T-cell (primary cell): ENCODE results near the gene NFKBIB. TPM values are rescaled to one million over a fixed set of nuclear protein-coding genes. Genes with fewer than 3 reads are reported as not detected.
"Not testable (repeated sequence)": the region's sequence is repeated elsewhere in the genome, so short reads cannot be mapped to it uniquely, and the experiment has no call there.

Experiments used
- ATAC-seq, 4 experiments: fragments of 200-7000 bp in 3 of 4; fragments of 150-1000 bp in 1 of 4; cut with Tn5 transposase; replicated peaks in 1 of 4; 1 replicate in 3 of 4; 2 replicates in 1 of 4; pipeline ENCODE4 v1.10.0; 2021; ENCODE audit warnings: moderate library complexity in 3 of 4, mild to moderate bottlenecking in 2 of 4, moderate number of reproducible peaks in 1 of 4
- CTCF ChIA-PET, 2 donors: fragments of 300-600 bp; sonication (Branson Sonifier 250); formaldehyde crosslinking; loops; one replicate each; lab custom pipeline; 2022; ENCODE audit warnings: antibody characterized with exemption in 2 of 2; lab: Charles Lee
- POLR2A ChIA-PET, 2 donors: fragments of 300-600 bp; sonication (Branson Sonifier 250); formaldehyde crosslinking; loops; one replicate each; lab custom pipeline; 2022; ENCODE audit warnings: antibody characterized with exemption in 2 of 2; lab: Charles Lee
- DNase-seq, 35 experiments: peaks; one replicate each; pipeline versions ENCODE4 v3.0.0 to v3.0.0-alpha.2; 2013 to 2023
- H3K27ac ChIP-seq: one replicate; pipeline ENCODE4 v1.5.1; 2013; ENCODE audit warnings: low read length
- H3K27me3 ChIP-seq, 2 experiments: replicated peaks in 1 of 2; 1 replicate in 1 of 2; 2 replicates in 1 of 2; pipeline versions ENCODE4 v1.6.1 to v1.7.0; 2013; ENCODE audit warnings: low read length in 1 of 2, mixed read lengths in 1 of 2; ENCODE audit not compliant: control insufficient read depth in 2 of 2, insufficient read depth in 2 of 2; ENCODE audit errors: extremely low read depth in 1 of 2
- H3K36me3 ChIP-seq, 2 donors: 1 replicate in 1 of 2; 2 replicates in 1 of 2; pipeline versions ENCODE4 v1.6.1 to v1.7.0; 2013; ENCODE audit warnings: low read length in 1 of 2; ENCODE audit not compliant: control insufficient read depth in 2 of 2, insufficient read depth in 1 of 2; ENCODE audit errors: extremely low read depth in 1 of 2
- H3K4me1 ChIP-seq, 2 experiments: 1 replicate in 1 of 2; 2 replicates in 1 of 2; pipeline versions ENCODE4 v1.6.1 to v1.7.0; 2013; ENCODE audit warnings: low read length in 2 of 2, mixed read lengths in 1 of 2; ENCODE audit not compliant: insufficient read depth in 2 of 2, control insufficient read depth in 1 of 2; ENCODE audit errors: extremely low read depth in 1 of 2
- H3K4me3 ChIP-seq, 2 donors: 1 replicate in 1 of 2; 2 replicates in 1 of 2; pipeline versions ENCODE4 v1.5.1 to v1.7.0; 2013; ENCODE audit warnings: mild to moderate bottlenecking in 2 of 2, low read length in 1 of 2, moderate library complexity in 1 of 2; ENCODE audit not compliant: control insufficient read depth in 1 of 2; ENCODE audit errors: extremely low read depth in 1 of 2
- H3K9me3 ChIP-seq: 2 replicates; pipeline ENCODE4 v1.7.0; 2013
- H3K27ac Mint-ChIP-seq, 2 donors: one replicate each; pipeline ENCODE4 v1.8.0; 2020 to 2021; ENCODE audit warnings: mild to moderate bottlenecking in 2 of 2, mixed read lengths in 2 of 2
- H3K27me3 Mint-ChIP-seq, 2 donors: one replicate each; pipeline ENCODE4 v1.8.0; 2021 to 2022; ENCODE audit warnings: mixed read lengths in 2 of 2
- H3K36me3 Mint-ChIP-seq: one replicate; pipeline ENCODE4 v1.8.0; 2021; ENCODE audit warnings: mixed read lengths
- H3K4me1 Mint-ChIP-seq, 3 donors: one replicate each; pipeline ENCODE4 v1.8.0; 2020 to 2022; ENCODE audit warnings: mixed read lengths in 3 of 3, mild to moderate bottlenecking in 1 of 3
- H3K4me3 Mint-ChIP-seq, 3 donors: one replicate each; pipeline ENCODE4 v1.8.0; 2020 to 2022; ENCODE audit warnings: mild to moderate bottlenecking in 3 of 3, mixed read lengths in 3 of 3, moderate library complexity in 3 of 3
- H3K9me3 Mint-ChIP-seq, 3 donors: one replicate each; pipeline ENCODE4 v1.8.0; 2020 to 2022; ENCODE audit warnings: mixed read lengths in 3 of 3
- WGBS: methylation state at CpG from one replicate; pipeline ENCODE4 v1.1.5; 2013; ENCODE audit warnings: missing lambda C conversion rate; ENCODE audit not compliant: insufficient coverage; 5-methylcytosine and 5-hydroxymethylcytosine counted together
- total RNA-seq, 35 experiments: library from RNA in 6 of 35; stranded (reverse) in 6 of 35; fragments of 120-200 nt in 1 of 35; gene quantifications; one replicate each; pipeline versions ENCODE4 v1.2.1 to v1.2.4 and lab custom pipeline; 2013 to 2026

NFKBIB gene
- total RNA-seq, 5 donors from 2014 or later (not counting 1 experiment from before 2014, with no cell fraction given) = 31.9 to 36.8 (median 33.9) TPM

DNA sequence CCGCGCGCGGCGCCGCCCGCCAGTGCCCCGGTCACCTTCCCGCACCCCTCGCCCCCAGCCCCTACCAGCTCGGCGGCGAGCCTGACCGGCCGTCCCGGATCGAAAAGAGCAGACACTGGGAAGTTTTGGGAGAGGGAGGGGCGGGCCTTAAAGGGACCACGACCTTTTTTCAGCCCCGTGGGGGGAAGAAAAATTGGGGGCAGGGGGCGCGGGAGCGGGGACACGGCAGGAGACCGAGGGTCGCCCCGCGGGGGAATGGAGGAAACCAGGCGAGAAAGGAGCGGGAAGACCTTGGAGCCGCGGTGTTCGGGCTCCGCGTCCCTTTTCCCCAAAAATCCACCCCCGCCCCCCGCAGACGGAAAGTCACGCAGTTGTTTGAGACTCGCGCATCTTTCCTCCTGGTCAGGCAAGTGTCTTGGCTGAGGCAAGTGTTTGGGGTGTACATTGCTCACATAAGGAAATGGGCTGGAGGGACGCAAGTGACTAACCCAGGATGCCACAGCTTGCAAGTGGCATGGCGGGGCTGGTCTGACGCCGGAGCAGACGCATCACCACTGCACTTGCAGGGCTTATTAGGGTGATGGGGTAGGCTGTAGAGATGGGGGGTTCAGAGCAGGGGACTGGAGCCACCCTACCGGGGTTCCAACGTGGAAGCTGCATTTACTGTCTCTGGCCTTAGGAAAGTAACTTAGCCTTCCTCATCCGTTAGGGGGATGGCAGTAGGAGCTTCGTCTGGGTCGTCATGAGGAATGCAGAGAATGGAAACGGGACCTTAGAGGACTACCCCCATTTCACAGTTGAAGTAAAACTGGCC is 47.3 kb upstream of the NFKBIB start:
- H3K27me3 Mint-ChIP-seq = no peaks in the 10 kb centered on the region
- Histone ChIP-seq H3K27ac (peak overlapping the region; percentile 92), H3K36me3 (peaks cover 0 to 11% of the 10 kb centered on the region in 2 donors), H3K9me3 (no peaks in the 10 kb centered on the region), H3K4me3 (peak overlapping the region; percentile 86 to 94), H3K27me3 (no peaks in the 10 kb centered on the region), H3K4me1 (peaks cover 19 to 52% of the 10 kb centered on the region in 2 experiments)
- peak overlapping the region; percentile 92 to 95 for H3K27ac Mint-ChIP-seq
- peaks cover 13% of the 10 kb centered on the region for H3K36me3 Mint-ChIP-seq
- CTCF ChIA-PET = interaction anchor here (0.6 to 1.3 kb wide), 3 partner anchors 17 to 474 kb away, joined by 3 to 4 read pairs (median 3); no protein-coding TSS in a partner anchor
- H3K4me3 Mint-ChIP-seq = peak overlapping the region; percentile 90 to 97 (median 93)
- ATAC-seq (no peak), DNase-seq (peak in 33 of 35 experiments; percentile 32 to 76 (median 51))
- POLR2A ChIA-PET = interaction anchor here in 1 of 2 donors (0.7 to 0.9 kb wide), 2 partner anchors 8 to 15 kb away, joined by 3 to 4 read pairs; no protein-coding TSS in a partner anchor
- WGBS = 0% methylated on average over 10 of the region's 52 CpGs
- no peaks in the 10 kb centered on the region for H3K9me3 Mint-ChIP-seq
- peaks cover 46 to 49% (median 47%) of the 10 kb centered on the region in 3 donors for H3K4me1 Mint-ChIP-seq

DNA sequence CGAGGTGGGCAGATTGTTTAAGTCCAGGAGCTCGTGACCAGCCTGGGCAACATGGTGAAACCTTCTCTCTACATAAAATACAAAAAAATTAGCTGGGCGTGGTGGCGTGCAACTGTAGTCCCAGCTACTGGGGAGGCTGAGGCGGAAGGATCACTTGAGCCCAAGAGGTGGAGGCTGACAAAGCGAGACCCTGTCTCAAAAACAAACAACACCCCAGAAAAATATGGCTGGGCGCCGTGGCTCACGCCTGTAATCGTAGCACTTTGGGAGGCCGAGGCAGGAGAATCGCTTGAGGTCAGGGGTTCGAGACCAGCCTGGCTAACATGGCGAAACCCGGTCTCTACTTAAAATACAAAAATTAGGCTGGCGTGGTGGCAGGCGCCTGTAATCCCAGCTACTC is 46.6 kb upstream of the NFKBIB start:
- ATAC-seq = no peak

DNA sequence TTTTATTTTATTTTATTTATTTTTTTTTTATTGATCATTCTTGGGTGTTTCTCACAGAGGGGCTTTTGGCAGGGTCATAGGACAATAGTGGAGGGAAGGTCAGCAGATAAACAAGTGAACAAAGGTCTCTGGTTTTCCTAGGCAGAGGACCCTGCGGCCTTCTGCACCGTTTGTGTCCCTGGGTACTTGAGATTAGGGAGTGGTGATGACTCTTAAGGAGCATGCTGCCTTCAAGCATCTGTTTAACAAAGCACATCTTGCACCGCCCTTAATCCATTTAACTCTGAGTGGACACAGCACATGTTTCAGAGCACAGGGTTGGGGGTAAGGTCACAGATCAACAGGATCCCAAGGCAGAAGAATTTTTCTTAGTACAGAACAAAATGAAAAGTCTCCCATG is 44.8 kb upstream of the NFKBIB start:
- CTCF ChIA-PET, H3K27me3 Mint-ChIP-seq, POLR2A ChIA-PET, ATAC-seq, H3K4me3 Mint-ChIP-seq, H3K4me3 ChIP-seq, H3K9me3 ChIP-seq, H3K27me3 ChIP-seq, H3K36me3 ChIP-seq, H3K36me3 Mint-ChIP-seq, H3K9me3 Mint-ChIP-seq, H3K27ac ChIP-seq, DNase-seq, H3K27ac Mint-ChIP-seq: not testable (repeated sequence)
- WGBS = no CpG with 5 or more reads among the region's 3 CpGs
- H3K4me1 ChIP-seq = peaks cover 13 to 45% of the 10 kb centered on the region in 2 experiments
- H3K4me1 Mint-ChIP-seq = peaks cover 32 to 42% (median 37%) of the 10 kb centered on the region in 3 donors

More for the DNA sequence above, 46.6 kb upstream of the NFKBIB start:
- Histone ChIP-seq H3K36me3 (peaks cover 0 to 6% of the 10 kb centered on the region in 2 donors), H3K9me3 (no peaks in the 10 kb centered on the region), H3K4me3 (peak overlapping the region in 1 of 2 donors; percentile 94), H3K27me3 (no peaks in the 10 kb centered on the region), H3K27ac (peak overlapping the region; percentile 92), H3K4me1 (peaks cover 20 to 52% of the 10 kb centered on the region in 2 experiments)
- Mint-ChIP-seq H3K9me3 (no peaks in the 10 kb centered on the region), H3K27ac (peak overlapping the region; percentile 92 to 95), H3K4me3 (peak overlapping the region; percentile 90 to 97 (median 93)), H3K36me3 (peaks cover 9% of the 10 kb centered on the region), H3K27me3 (no peaks in the 10 kb centered on the region), H3K4me1 (peaks cover 42 to 47% (median 45%) of the 10 kb centered on the region in 3 donors)
- ChIA-PET POLR2A (interaction anchor here in 1 of 2 donors (0.9 kb wide), 1 partner anchor 9 kb away, joined by 3 read pairs; no protein-coding TSS in a partner anchor), CTCF (interaction anchor here in 1 of 2 donors (1.2 to 1.3 kb wide), 2 partner anchors 16 to 33 kb away, joined by 3 to 4 read pairs; no protein-coding TSS in a partner anchor)
- WGBS = 98% methylated on average over 10 of the region's 17 CpGs
- no peak for DNase-seq

DNA sequence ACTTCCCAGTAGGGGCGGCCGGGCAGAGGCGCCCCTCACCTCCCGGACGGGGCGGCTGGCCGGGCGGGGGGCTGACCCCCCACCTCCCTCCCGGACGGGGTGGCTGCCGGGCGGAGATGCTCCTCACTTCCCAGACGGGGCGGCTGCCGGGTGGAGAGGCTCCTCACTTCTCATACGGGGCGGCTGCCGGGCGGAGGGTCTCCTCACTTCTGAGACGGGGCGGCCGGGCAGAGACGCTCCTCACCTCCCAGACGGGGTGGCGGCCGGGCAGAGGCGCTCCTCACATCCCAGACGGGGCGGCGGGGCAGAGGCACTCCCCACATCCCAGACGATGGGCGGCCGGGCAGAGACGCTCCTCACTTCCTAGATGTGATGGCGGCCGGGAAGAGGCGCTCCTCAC is 44.0 kb upstream of the NFKBIB start:
- H3K9me3 ChIP-seq, H3K36me3 ChIP-seq, POLR2A ChIA-PET, H3K36me3 Mint-ChIP-seq, H3K4me3 Mint-ChIP-seq, DNase-seq, CTCF ChIA-PET, H3K27ac ChIP-seq, ATAC-seq, H3K27me3 ChIP-seq, H3K9me3 Mint-ChIP-seq, H3K27me3 Mint-ChIP-seq, H3K27ac Mint-ChIP-seq, H3K4me3 ChIP-seq: not testable (repeated sequence)
- peaks cover 13 to 44% of the 10 kb centered on the region in 2 experiments for H3K4me1 ChIP-seq
- H3K4me1 Mint-ChIP-seq = peaks cover 31 to 43% (median 35%) of the 10 kb centered on the region in 3 donors
- no CpG with 5 or more reads among the region's 37 CpGs for WGBS

DNA sequence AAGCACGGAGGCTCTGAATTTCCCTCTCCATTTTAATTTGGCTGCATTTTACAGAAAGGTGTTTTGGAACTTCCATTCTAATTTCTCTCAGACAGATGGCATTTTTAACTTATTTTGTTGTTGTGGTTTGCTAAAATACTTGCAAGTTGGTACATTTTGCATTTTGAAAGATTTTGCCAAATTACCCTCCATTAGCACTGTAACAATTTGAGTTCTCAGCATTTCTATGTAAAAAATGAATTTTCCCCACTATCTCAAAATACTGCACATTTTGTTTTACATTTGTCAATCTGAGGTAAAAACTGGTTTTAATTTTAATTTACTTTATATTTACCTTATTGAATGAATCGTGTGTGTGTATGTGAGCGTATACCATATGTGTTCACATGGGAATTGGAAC is 43.0 kb upstream of the NFKBIB start:
- peaks cover 20 to 40% (median 26%) of the 10 kb centered on the region in 3 donors for H3K4me1 Mint-ChIP-seq
- no peaks in the 10 kb centered on the region for H3K9me3 Mint-ChIP-seq
- no peaks in the 10 kb centered on the region for H3K27me3 Mint-ChIP-seq
- H3K27ac ChIP-seq = peak overlapping the region; percentile 47
- no CpG with 5 or more reads among the region's 3 CpGs for WGBS
- ATAC-seq (no peak), DNase-seq (no peak)
- no peaks in the 10 kb centered on the region for H3K36me3 ChIP-seq
- no peaks in the 10 kb centered on the region for H3K36me3 Mint-ChIP-seq
- H3K27ac Mint-ChIP-seq = peak overlapping the region; percentile 82 to 85
- H3K9me3 ChIP-seq = no peaks in the 10 kb centered on the region
- H3K4me1 ChIP-seq = peaks cover 10 to 34% of the 10 kb centered on the region in 2 experiments
- H3K4me3 Mint-ChIP-seq = peak overlapping the region in 2 of 3 donors; percentile 29 to 53
- H3K27me3 ChIP-seq = no peaks in the 10 kb centered on the region
- POLR2A ChIA-PET = interaction anchor here in 1 of 2 donors (0.6 to 1.2 kb wide), 4 partner anchors 10 to 79 kb away, joined by 3 to 4 read pairs (median 3); no protein-coding TSS in a partner anchor
- no peak overlapping the region for H3K4me3 ChIP-seq
- CTCF ChIA-PET = no interaction called here

DNA sequence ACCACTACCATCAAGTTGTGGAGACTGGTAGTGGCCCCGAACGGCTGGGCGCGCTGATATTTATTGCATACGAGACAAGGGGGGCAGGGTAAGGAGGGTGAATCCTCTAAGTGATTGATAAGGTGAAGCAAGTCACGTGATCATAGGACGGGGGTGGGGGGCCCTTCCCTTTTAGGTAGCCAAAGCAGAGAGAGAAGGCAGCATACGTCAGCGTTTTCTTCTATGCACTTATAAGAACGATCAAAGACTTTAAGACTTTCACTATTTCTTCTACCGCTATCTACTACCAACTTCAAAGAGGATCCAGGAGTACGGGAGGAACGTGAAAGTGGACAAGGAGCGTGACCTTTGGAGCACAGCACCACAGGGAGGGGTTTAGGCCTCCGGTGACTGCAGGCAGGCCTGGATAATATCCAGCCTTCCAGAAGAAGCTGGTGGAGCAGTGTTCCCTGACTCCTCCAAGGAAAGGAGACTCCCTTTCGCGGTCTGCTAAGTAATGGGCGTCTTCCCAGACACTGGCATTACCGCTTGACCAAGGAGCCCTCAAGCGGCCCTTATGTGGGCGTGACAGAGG is 40.1 kb upstream of the NFKBIB start:
- POLR2A ChIA-PET, H3K36me3 ChIP-seq, H3K27ac Mint-ChIP-seq, H3K27ac ChIP-seq, DNase-seq, H3K9me3 Mint-ChIP-seq, H3K9me3 ChIP-seq, H3K4me3 Mint-ChIP-seq, H3K27me3 ChIP-seq, H3K36me3 Mint-ChIP-seq, H3K27me3 Mint-ChIP-seq, H3K4me3 ChIP-seq, CTCF ChIA-PET, ATAC-seq: not testable (repeated sequence)
- H3K4me1 ChIP-seq = peaks cover 15 to 35% of the 10 kb centered on the region in 2 experiments
- peaks cover 18 to 44% (median 27%) of the 10 kb centered on the region in 3 donors for H3K4me1 Mint-ChIP-seq
- 96% methylated on average over 7 of the region's 21 CpGs for WGBS
